ENCODE results near the gene ZFX. TPM values are rescaled to one million over a fixed set of nuclear protein-coding genes. Genes with fewer than 3 reads are reported as not detected.

The ZFX gene
- total RNA-seq, 3 donors from 2014 or later (not counting 1 experiment from before 2014, with no cell fraction given), result 60.9 to 123 (median 63.0) TPM

DNA sequence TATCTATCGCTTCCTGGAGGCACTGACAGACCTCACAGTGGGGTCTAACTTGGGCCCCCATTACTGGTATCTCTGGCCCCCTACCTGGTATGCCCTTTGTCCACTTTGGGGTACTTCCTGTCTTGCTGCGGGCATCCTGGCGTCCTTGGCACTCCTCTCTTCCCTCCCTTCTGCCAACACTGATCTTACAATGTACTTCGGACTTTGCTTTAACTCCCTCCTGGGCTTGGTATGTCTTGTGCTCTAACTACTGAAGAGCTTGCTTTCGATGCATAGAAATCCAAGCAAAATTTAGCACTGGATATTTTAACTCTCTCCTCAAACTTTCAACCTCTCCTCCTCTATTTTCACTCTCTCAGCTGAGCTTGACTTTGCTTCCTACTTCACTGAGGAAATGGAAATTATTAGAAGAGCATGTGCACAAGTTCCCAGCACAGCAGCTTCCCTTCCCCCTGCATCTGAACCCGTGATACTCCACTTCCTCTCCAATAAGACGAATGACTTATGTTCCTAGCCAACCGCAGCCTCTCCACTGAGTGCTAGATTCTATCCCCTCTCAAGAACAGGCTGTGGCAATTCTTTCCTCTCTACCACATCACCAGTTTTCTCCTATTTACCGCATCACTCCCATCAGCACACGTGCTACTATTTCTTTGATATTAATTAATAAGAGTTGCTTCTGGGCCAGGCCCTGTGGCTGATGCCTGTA, 111.5 kb downstream of the ZFX start:
- Histone ChIP-seq H3K9me3 (ENCODE audit: control insufficient read depth, insufficient read depth, low read length) (no peaks in the 10 kb centered on the region), H3K36me3 (ENCODE audit: control insufficient read depth, insufficient read depth, low read length) (no peaks in the 10 kb centered on the region), H3K27ac (ENCODE audit: low read length) (no peak overlapping the region), H3K27me3 (ENCODE audit: control insufficient read depth, insufficient read depth, low read length) (no peaks in the 10 kb centered on the region), H3K4me3 (ENCODE audit: low read length) (no peak overlapping the region), H3K4me1 (ENCODE audit: control insufficient read depth, insufficient read depth, low read length) (peaks cover 5% of the 10 kb centered on the region)
- Mint-ChIP-seq H3K4me1 (peaks cover 9 to 11% of the 10 kb centered on the region in 2 donors), H3K9me3 (no peaks in the 10 kb centered on the region), H3K27me3 (ENCODE audit: low read depth in 2 of 2) (peaks cover 0 to 24% of the 10 kb centered on the region in 2 donors), H3K36me3 (no peaks in the 10 kb centered on the region), H3K4me3 (peak overlapping the region; percentile 5), H3K27ac (peak overlapping the region; percentile 14 to 70)
- DNase-seq (peak in 1 of 2 donors; percentile 12), ATAC-seq (peak; percentile 36 to 63 (median 50))
- TF ChIP-seq, protein P1, sequence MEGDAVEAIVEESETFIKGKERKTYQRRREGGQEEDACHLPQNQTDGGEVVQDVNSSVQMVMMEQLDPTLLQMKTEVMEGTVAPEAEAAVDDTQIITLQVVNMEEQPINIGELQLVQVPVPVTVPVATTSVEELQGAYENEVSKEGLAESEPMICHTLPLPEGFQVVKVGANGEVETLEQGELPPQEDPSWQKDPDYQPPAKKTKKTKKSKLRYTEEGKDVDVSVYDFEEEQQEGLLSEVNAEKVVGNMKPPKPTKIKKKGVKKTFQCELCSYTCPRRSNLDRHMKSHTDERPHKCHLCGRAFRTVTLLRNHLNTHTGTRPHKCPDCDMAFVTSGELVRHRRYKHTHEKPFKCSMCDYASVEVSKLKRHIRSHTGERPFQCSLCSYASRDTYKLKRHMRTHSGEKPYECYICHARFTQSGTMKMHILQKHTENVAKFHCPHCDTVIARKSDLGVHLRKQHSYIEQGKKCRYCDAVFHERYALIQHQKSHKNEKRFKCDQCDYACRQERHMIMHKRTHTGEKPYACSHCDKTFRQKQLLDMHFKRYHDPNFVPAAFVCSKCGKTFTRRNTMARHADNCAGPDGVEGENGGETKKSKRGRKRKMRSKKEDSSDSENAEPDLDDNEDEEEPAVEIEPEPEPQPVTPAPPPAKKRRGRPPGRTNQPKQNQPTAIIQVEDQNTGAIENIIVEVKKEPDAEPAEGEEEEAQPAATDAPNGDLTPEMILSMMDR (IDR thresholded peaks at IDR 0.05), result no peak
- WGBS (ENCODE audit: insufficient coverage), result 44% methylated on average over 8 of the region's 10 CpGs
- intact Hi-C loops (cut with micrococcal nuclease), result no loop called here

DNA sequence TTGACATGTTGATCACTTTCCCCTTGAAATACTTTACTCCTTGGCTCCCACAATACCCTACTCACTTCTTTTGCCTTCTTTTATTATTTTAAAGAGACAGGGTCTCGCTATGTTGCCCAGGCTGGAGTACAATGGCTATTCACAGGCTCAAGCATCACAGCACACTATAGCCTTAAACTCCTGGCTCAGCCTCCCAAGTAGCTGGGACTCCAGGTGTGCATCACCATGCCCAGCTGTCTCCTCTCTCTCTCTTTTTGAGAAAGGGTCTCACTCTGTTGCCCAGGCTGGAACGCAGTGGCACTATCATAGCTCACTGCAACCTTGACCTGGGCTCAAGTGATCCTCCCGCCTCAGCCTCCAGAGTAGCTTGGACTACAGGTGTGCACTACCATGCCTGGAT, 112.8 kb downstream of the ZFX start:
- DNase-seq (no peak), ATAC-seq (no peak)
- H3K9me3 Mint-ChIP-seq, result no peaks in the 10 kb centered on the region
- TF ChIP-seq, protein P1 (IDR thresholded peaks at IDR 0.05), result no peak
- H3K27me3 ChIP-seq (ENCODE audit: control insufficient read depth, insufficient read depth, low read length), result no peaks in the 10 kb centered on the region
- H3K9me3 ChIP-seq (ENCODE audit: control insufficient read depth, insufficient read depth, low read length), result no peaks in the 10 kb centered on the region
- peaks cover 5% of the 10 kb centered on the region for H3K4me1 ChIP-seq (ENCODE audit: control insufficient read depth, insufficient read depth, low read length)
- H3K36me3 ChIP-seq (ENCODE audit: control insufficient read depth, insufficient read depth, low read length), result no peaks in the 10 kb centered on the region
- intact Hi-C loops (cut with micrococcal nuclease), result no loop called here
- peaks cover 9 to 11% of the 10 kb centered on the region in 2 donors for H3K4me1 Mint-ChIP-seq
- no peak overlapping the region for H3K4me3 Mint-ChIP-seq
- H3K4me3 ChIP-seq (ENCODE audit: low read length), result no peak overlapping the region
- H3K36me3 Mint-ChIP-seq, result no peaks in the 10 kb centered on the region
- WGBS (ENCODE audit: insufficient coverage), result 92% methylated on average over 3 of the region's 3 CpGs
- no peak overlapping the region for H3K27ac ChIP-seq (ENCODE audit: low read length)
- peaks cover 0 to 13% of the 10 kb centered on the region in 2 donors for H3K27me3 Mint-ChIP-seq (ENCODE audit: low read depth in 2 of 2)
- no peak overlapping the region for H3K27ac Mint-ChIP-seq

DNA sequence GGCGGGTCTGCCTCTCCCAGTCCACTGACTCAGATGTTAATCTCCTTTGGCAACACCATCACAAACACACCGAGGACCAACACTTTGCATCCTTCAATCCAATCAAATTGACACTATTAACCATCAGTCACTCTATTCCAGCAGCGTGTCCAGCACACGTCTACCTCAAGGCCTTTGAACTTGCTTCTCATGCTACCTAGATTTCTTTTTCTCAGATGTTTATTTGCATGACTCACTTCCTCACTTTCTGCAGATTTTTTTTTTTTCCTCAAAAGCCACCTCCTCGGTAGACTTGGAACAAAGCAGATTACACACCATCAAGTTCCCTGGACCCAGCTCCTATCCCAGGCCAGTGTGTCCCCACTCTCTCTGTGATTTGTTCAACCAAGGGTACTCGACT, 114.9 kb downstream of the ZFX start:
- H3K4me3 ChIP-seq (ENCODE audit: low read length), result no peak overlapping the region
- no peaks in the 10 kb centered on the region for H3K36me3 ChIP-seq (ENCODE audit: control insufficient read depth, insufficient read depth, low read length)
- ATAC-seq, result no peak
- Mint-ChIP-seq H3K36me3 (no peaks in the 10 kb centered on the region), H3K9me3 (no peaks in the 10 kb centered on the region), H3K4me1 (peaks cover 9 to 11% of the 10 kb centered on the region in 2 donors), H3K27me3 (ENCODE audit: low read depth in 2 of 2) (peaks cover 0 to 19% of the 10 kb centered on the region in 2 donors), H3K27ac (no peak overlapping the region), H3K4me3 (no peak overlapping the region)
- H3K4me1 ChIP-seq (ENCODE audit: control insufficient read depth, insufficient read depth, low read length), result peaks cover 5% of the 10 kb centered on the region
- H3K27ac ChIP-seq (ENCODE audit: low read length), result no peak overlapping the region
- intact Hi-C loops (cut with micrococcal nuclease), result no loop called here
- WGBS (ENCODE audit: insufficient coverage), result 66% methylated on average over 5 of the region's 6 CpGs
- TF ChIP-seq, protein P1 (IDR thresholded peaks at IDR 0.05), result no peak
- no peaks in the 10 kb centered on the region for H3K9me3 ChIP-seq (ENCODE audit: control insufficient read depth, insufficient read depth, low read length)
- no peak for DNase-seq
- H3K27me3 ChIP-seq (ENCODE audit: control insufficient read depth, insufficient read depth, low read length), result no peaks in the 10 kb centered on the region

Other genes starting within 250 kb of the ZFX start
- 10 to 100 TPM in 1 of 3 donors, 1 to 10 TPM in 2; 8.8 to 13.0 (median 10.0) TPM for gene APOO, start 241.8 kb upstream of the ZFX start, total RNA-seq
- gene CXorf58, start 241.7 kb upstream of the ZFX start, total RNA-seq, result not detected
- gene KLHL15, start 122.5 kb upstream of the ZFX start, total RNA-seq, result 10 to 100 TPM; 17.5 to 29.2 (median 18.6) TPM
- gene EIF2S3, start 94.8 kb upstream of the ZFX start, total RNA-seq, result 100 to 1,000 TPM; 124 to 199 (median 132) TPM
- not detected for gene SUPT20HL2, start 164.3 kb downstream of the ZFX start, total RNA-seq
- gene SUPT20HL1, start 210.9 kb downstream of the ZFX start, total RNA-seq, result not detected

Data from natural killer cell (primary cell).